Mammary epithelial cell (primary cell): ENCODE results near the gene PXDC1.

ENCODE experiments used
- CTCF ChIP-seq, 2 donors: IDR thresholded peaks in 1 of 2; conservative IDR thresholded peaks in 1 of 2; 2 replicates each; pipeline ENCODE4 v1.5.1; 2011 to 2012; ENCODE audit warnings: inconsistent platforms in 2 of 2, low read length in 2 of 2, mild to moderate bottlenecking in 2 of 2, control low read depth in 1 of 2, low read depth in 1 of 2; ENCODE audit not compliant: insufficient read depth in 1 of 2; ENCODE audit errors: extremely low read depth in 1 of 2
- EZH2 ChIP-seq: IDR thresholded peaks from 2 replicates; pipeline ENCODE4 v1.6.1; 2012; ENCODE audit warnings: low read length, inconsistent platforms, borderline replicate concordance

GRCh38 chr6:3710403-3710802, 41.1 kb downstream of the PXDC1 start:
- TF ChIP-seq CTCF (conservative IDR thresholded peaks at IDR 0.05 in 1 of 2, IDR thresholded peaks at IDR 0.05 in 1 of 2; ENCODE audit: extremely low read depth in 1 of 2, insufficient read depth in 1 of 2, low read depth in 1 of 2, low read length in 2 of 2) (no peak), EZH2 (no peak)
